GM12874 (cell line): ENCODE measurements around the gene FOXO3.

Experiments used
- CTCF ChIP-seq: IDR thresholded peaks from 2 replicates; pipeline ENCODE4 v1.5.1; 2011; ENCODE audit warnings: low read depth, mild to moderate bottlenecking, control low read depth, low read length, moderate library complexity; ENCODE audit not compliant: insufficient read depth

Gene FOXO3

GRCh38 chr6:108619431-108620197 lies 58.9 kb downstream of the FOXO3 start:
- TF ChIP-seq CTCF, result no peak

- no peak for TF ChIP-seq CTCF
These were observed 60.4 kb downstream of the FOXO3 start for GRCh38 chr6:108621117-108621516.

GRCh38 chr6:108622641-108623298 lies 62.1 kb downstream of the FOXO3 start:
- no peak for TF ChIP-seq CTCF

GRCh38 chr6:108623995-108624394 lies 63.3 kb downstream of the FOXO3 start:
- TF ChIP-seq CTCF, result no peak

- TF ChIP-seq CTCF, result no peak
These were observed 64.9 kb downstream of the FOXO3 start for GRCh38 chr6:108625581-108625980.

GRCh38 chr6:108626777-108627176 lies 66.1 kb downstream of the FOXO3 start:
- no peak for TF ChIP-seq CTCF

GRCh38 chr6:108627692-108628550 lies 67.2 kb downstream of the FOXO3 start:
- no peak for TF ChIP-seq CTCF
